Measurements from ENCODE around the gene FUT3.
"Not testable (repeated sequence)": the region's sequence is repeated elsewhere in the genome, so short reads cannot be mapped to it uniquely, and the experiment has no call there.

Gene FUT3

GRCh38 chr19:5880196-5880595, 28.9 kb upstream of the FUT3 start:
- Histone ChIP-seq H3K27ac (ENCODE audit: low read depth, low read length) (no peak overlapping the region), H3K9me3 (ENCODE audit: control insufficient read depth, insufficient read depth, low read depth, low read length) (no peaks in the 10 kb centered on the region), H3K9ac (ENCODE audit: low read length) (no peak overlapping the region), H3K36me3 (ENCODE audit: control insufficient read depth, insufficient read depth, low read length) (no peaks in the 10 kb centered on the region), H3K4me1 (ENCODE audit: control insufficient read depth, insufficient read depth, low read length) (peaks cover 20% of the 10 kb centered on the region), H3K27me3 (ENCODE audit: control insufficient read depth, insufficient read depth, low read length) (peaks cover 3% of the 10 kb centered on the region; the same call in 1 of the 2 replicates), H3K4me3 (ENCODE audit: low read depth, low read length) (no peak overlapping the region)

GRCh38 chr19:5877882-5878281, 26.6 kb upstream of the FUT3 start:
- Histone ChIP-seq H3K27ac (ENCODE audit: low read depth, low read length) (no peak overlapping the region), H3K9me3 (ENCODE audit: control insufficient read depth, insufficient read depth, low read depth, low read length) (no peaks in the 10 kb centered on the region), H3K4me3 (ENCODE audit: low read depth, low read length) (no peak overlapping the region), H3K4me1 (ENCODE audit: control insufficient read depth, insufficient read depth, low read length) (peaks cover 20% of the 10 kb centered on the region), H3K27me3 (ENCODE audit: control insufficient read depth, insufficient read depth, low read length) (peaks cover 3% of the 10 kb centered on the region; the same call in 1 of the 2 replicates), H3K36me3 (ENCODE audit: control insufficient read depth, insufficient read depth, low read length) (no peaks in the 10 kb centered on the region), H3K9ac (ENCODE audit: low read length) (no peak overlapping the region)

DNA sequence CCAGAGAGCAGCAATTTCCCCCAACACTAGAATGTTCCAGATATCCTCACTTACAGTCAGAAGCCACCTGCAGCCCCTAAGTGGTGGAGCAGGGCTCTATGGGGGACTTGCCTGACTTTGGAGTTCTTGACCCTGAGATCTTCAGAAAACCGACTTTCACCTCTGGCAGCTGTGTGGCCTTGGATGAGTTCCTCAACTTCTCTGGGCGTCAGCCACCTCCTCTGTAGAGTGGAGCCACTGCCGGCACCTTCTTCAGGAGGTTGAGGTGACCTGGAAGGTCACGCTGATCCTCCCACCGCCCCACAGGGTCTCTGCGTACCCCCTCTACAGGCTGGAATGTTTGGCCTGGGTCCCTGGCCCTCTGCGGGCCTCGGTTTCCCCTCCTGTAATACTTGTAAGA, 26.2 kb upstream of the FUT3 start:
- H3K4me3 ChIP-seq (ENCODE audit: low read depth, low read length), result no peak overlapping the region
- H3K27ac ChIP-seq (ENCODE audit: low read depth, low read length), result no peak overlapping the region
- no peaks in the 10 kb centered on the region for H3K36me3 ChIP-seq (ENCODE audit: control insufficient read depth, insufficient read depth, low read length)
- no peaks in the 10 kb centered on the region for H3K9me3 ChIP-seq (ENCODE audit: control insufficient read depth, insufficient read depth, low read depth, low read length)
- H3K9ac ChIP-seq (ENCODE audit: low read length), result no peak overlapping the region
- peaks cover 19% of the 10 kb centered on the region for H3K4me1 ChIP-seq (ENCODE audit: control insufficient read depth, insufficient read depth, low read length)
- H3K27me3 ChIP-seq (ENCODE audit: control insufficient read depth, insufficient read depth, low read length), result peaks cover 3% of the 10 kb centered on the region; the same call in 1 of the 2 replicates

DNA sequence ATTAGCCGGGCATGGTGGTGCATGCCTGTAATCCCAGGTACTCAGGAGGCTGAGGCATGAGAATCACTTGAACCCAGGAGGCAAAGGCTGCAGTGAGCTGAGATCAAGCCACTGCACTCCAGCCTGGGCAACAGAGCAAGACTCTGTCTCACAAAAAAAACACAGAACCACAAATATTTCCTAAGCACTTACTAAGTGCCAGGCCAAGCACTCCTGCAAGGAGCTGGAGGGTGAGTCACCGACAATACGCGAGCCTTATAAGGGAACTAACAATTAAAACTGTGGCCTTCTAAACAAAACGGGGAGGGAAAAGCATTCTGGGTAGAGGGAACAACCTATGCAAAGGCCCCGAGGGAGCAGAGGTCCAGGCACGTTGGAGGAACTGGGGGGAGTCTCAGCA, 23.2 kb upstream of the FUT3 start:
- H3K9ac ChIP-seq (ENCODE audit: low read length); H3K9me3 ChIP-seq (ENCODE audit: control insufficient read depth, insufficient read depth, low read depth, low read length); H3K36me3 ChIP-seq (ENCODE audit: control insufficient read depth, insufficient read depth, low read length); H3K27me3 ChIP-seq (ENCODE audit: control insufficient read depth, insufficient read depth, low read length); H3K4me1 ChIP-seq (ENCODE audit: control insufficient read depth, insufficient read depth, low read length); H3K4me3 ChIP-seq (ENCODE audit: low read depth, low read length); H3K27ac ChIP-seq (ENCODE audit: low read depth, low read length): not testable (repeated sequence)

DNA sequence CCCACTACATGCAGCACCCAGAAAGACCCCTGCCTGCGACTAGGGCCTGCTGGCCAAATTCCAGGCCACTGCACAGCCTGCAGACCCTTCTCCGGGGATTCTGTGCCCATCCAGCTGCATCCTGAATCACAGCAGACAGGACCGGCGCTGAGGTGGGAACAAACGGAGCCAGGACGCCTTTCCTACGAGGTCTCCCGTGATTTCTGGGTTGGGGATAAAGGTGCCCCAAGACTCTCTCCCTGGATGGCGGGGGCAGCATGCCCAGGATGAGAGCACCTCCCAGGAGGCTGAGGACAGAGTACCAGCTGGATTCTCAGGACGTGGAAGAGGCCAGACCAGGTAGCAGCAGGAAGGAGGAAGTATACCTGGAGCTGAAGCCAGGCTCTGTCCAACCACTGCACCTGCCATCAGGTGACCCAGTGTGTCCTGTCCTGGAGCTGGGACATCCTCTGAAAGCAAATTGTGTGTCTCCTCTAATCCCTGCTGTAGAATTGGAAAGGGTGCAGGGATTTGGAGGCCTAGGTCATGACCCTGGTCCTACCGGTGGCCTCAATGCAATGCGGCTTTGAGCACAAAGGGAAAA, 22.5 kb upstream of the FUT3 start:
- Histone ChIP-seq H3K27me3 (ENCODE audit: control insufficient read depth, insufficient read depth, low read length) (no peaks in the 10 kb centered on the region), H3K36me3 (ENCODE audit: control insufficient read depth, insufficient read depth, low read length) (no peaks in the 10 kb centered on the region)

GRCh38 chr19:5870986-5871394, 19.7 kb upstream of the FUT3 start:
- Histone ChIP-seq H3K9ac (ENCODE audit: low read length) (no peak overlapping the region), H3K4me1 (ENCODE audit: control insufficient read depth, insufficient read depth, low read length) (no peaks in the 10 kb centered on the region), H3K27me3 (ENCODE audit: control insufficient read depth, insufficient read depth, low read length) (peaks cover 3% of the 10 kb centered on the region; the same call in 1 of the 2 replicates), H3K4me3 (ENCODE audit: low read depth, low read length) (no peak overlapping the region), H3K9me3 (ENCODE audit: control insufficient read depth, insufficient read depth, low read depth, low read length) (no peaks in the 10 kb centered on the region), H3K36me3 (ENCODE audit: control insufficient read depth, insufficient read depth, low read length) (no peaks in the 10 kb centered on the region), H3K27ac (ENCODE audit: low read depth, low read length) (no peak overlapping the region)

More for the DNA sequence above, 22.5 kb upstream of the FUT3 start:
- H3K9ac ChIP-seq (ENCODE audit: low read length), result no peak overlapping the region
- H3K27ac ChIP-seq (ENCODE audit: low read depth, low read length), result no peak overlapping the region
- H3K9me3 ChIP-seq (ENCODE audit: control insufficient read depth, insufficient read depth, low read depth, low read length), result no peaks in the 10 kb centered on the region
- H3K4me3 ChIP-seq (ENCODE audit: low read depth, low read length), result no peak overlapping the region
- no peaks in the 10 kb centered on the region for H3K4me1 ChIP-seq (ENCODE audit: control insufficient read depth, insufficient read depth, low read length)

GRCh38 chr19:5867201-5868136, 16.2 kb upstream of the FUT3 start:
- Histone ChIP-seq H3K27me3 (ENCODE audit: control insufficient read depth, insufficient read depth, low read length) (peaks cover 3% of the 10 kb centered on the region; the same call in 1 of the 2 replicates), H3K9ac (ENCODE audit: low read length) (no peak overlapping the region), H3K4me1 (ENCODE audit: control insufficient read depth, insufficient read depth, low read length) (no peaks in the 10 kb centered on the region)

DNA sequence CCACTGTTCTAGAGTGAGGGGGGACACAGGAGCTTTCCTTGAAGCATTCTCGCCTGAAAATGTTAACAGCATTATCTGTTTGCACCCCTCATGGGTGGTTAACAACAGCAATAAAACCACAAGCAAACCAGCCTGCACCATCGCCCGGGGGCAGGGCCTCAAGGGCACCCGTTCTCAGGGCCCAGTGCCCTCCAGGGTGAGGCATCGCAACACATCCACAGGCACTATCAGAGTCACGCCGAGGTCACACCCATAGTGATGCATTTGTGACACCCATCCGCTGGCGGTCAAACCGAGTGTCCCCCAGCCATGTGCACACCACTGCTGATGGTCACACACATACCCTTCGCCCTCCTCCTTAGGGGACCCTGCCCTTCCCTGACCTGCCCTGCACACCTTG, 14.5 kb upstream of the FUT3 start:
- H3K27ac ChIP-seq (ENCODE audit: low read depth, low read length), result no peak overlapping the region
- no peak overlapping the region for H3K4me3 ChIP-seq (ENCODE audit: low read depth, low read length)
- H3K9me3 ChIP-seq (ENCODE audit: control insufficient read depth, insufficient read depth, low read depth, low read length), result no peaks in the 10 kb centered on the region
- H3K9ac ChIP-seq (ENCODE audit: low read length), result no peak overlapping the region
- H3K27me3 ChIP-seq (ENCODE audit: control insufficient read depth, insufficient read depth, low read length), result peaks cover 3% of the 10 kb centered on the region; the same call in 1 of the 2 replicates
- H3K4me1 ChIP-seq (ENCODE audit: control insufficient read depth, insufficient read depth, low read length), result no peaks in the 10 kb centered on the region
- H3K36me3 ChIP-seq (ENCODE audit: control insufficient read depth, insufficient read depth, low read length), result no peaks in the 10 kb centered on the region

More at GRCh38 chr19:5867201-5868136, 16.2 kb upstream of the FUT3 start:
- Histone ChIP-seq H3K4me3 (ENCODE audit: low read depth, low read length) (no peak overlapping the region), H3K27ac (ENCODE audit: low read depth, low read length) (no peak overlapping the region), H3K36me3 (ENCODE audit: control insufficient read depth, insufficient read depth, low read length) (no peaks in the 10 kb centered on the region), H3K9me3 (ENCODE audit: control insufficient read depth, insufficient read depth, low read depth, low read length) (no peaks in the 10 kb centered on the region)

DNA sequence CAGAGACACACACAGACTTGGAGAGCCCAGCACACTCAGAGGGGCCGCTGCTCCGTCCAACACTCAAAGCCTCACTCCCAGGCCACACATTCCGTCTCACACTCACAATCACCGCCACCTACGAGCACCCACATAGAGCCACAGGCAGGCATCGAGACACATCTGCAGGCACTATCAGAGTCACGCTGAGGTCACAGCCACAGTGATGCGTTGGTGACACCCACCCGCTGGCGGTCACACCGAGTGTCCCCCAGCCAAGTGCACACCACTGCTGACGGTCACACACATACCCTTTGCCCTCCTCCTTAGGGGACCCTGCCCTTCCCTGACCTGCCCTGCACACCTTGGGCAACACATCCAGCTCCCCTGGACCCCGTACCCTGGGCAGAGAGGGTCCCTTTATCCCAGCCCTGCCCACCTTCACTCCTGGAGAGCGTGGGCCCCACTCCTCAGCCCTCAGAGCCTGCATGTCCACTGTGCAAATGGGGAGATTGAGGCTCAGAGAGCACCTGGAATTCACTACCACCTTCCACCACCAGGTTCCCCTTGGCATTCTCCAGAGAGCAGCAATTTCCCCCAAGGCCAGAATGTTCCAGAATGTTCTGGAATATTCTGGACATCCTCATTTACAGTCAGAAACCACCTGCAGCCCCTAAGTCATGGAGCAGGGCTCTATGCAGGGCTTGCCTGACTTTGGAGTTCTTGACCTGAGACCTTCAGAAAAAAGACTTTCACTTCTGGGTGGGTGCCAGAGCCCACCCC, 13.7 kb upstream of the FUT3 start:
- H3K9me3 ChIP-seq (ENCODE audit: control insufficient read depth, insufficient read depth, low read depth, low read length), result no peaks in the 10 kb centered on the region
- H3K36me3 ChIP-seq (ENCODE audit: control insufficient read depth, insufficient read depth, low read length), result no peaks in the 10 kb centered on the region
- peaks cover 3% of the 10 kb centered on the region; the same call in 1 of the 2 replicates for H3K27me3 ChIP-seq (ENCODE audit: control insufficient read depth, insufficient read depth, low read length)
- no peak overlapping the region for H3K27ac ChIP-seq (ENCODE audit: low read depth, low read length)
- no peaks in the 10 kb centered on the region; the same call in 1 of the 2 replicates for H3K4me1 ChIP-seq (ENCODE audit: control insufficient read depth, insufficient read depth, low read length)
- no peak overlapping the region for H3K4me3 ChIP-seq (ENCODE audit: low read depth, low read length)
- H3K9ac ChIP-seq (ENCODE audit: low read length), result no peak overlapping the region

DNA sequence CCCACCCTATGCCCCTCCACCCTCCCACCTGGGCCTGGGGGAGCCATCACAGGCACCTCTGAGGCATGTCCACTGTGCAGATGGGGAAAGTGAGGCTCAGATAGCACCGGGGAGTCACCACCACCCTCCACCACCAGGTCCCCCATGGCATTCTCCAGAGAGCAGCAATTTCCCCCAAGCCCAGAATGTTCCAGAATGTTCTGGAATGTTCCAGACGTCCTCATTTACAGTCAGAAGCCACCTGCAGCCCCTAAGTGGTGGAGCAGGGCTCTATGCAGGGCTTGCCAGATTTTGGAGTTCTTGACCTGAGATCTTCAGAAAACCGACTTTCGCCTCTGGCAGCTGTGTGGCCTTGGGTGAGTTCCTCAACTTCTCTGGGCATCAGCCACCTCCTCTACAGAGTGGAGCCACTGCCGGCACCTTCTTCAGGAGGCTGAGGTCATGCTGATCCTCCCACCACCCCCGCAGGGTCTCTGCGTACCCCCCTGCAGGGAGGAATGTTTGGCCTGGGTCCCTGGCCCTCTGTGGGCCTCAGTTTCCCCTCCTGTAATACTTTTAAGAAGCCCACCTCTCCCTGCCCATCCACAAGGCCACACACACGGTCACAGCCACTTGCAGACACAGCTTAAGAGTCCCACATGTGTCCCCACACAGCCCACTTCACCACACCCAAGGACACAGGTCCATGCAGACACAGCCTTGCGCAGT, 12.9 kb upstream of the FUT3 start:
- H3K9me3 ChIP-seq (ENCODE audit: control insufficient read depth, insufficient read depth, low read depth, low read length), result no peaks in the 10 kb centered on the region
- no peaks in the 10 kb centered on the region for H3K36me3 ChIP-seq (ENCODE audit: control insufficient read depth, insufficient read depth, low read length)
- H3K4me1 ChIP-seq (ENCODE audit: control insufficient read depth, insufficient read depth, low read length), result no peaks in the 10 kb centered on the region; the same call in 1 of the 2 replicates
- no peak overlapping the region for H3K27ac ChIP-seq (ENCODE audit: low read depth, low read length)
- H3K27me3 ChIP-seq (ENCODE audit: control insufficient read depth, insufficient read depth, low read length), result peaks cover 3% of the 10 kb centered on the region; the same call in 1 of the 2 replicates
- no peak overlapping the region for H3K4me3 ChIP-seq (ENCODE audit: low read depth, low read length)
- H3K9ac ChIP-seq (ENCODE audit: low read length), result no peak overlapping the region
